Measurements from ENCODE around the gene TAL1.

The TAL1 gene

GRCh38 chr1:47223921-47224675 lies 7.9 kb downstream of the TAL1 start:
- Histone ChIP-seq H3K4me3 (ENCODE audit: low read depth, low read length) (no peak overlapping the region), H3K27me3 (ENCODE audit: insufficient read depth, low read depth, severe bottlenecking) (peaks cover 89% of the 10 kb centered on the region), H3K9me3 (ENCODE audit: severe bottlenecking) (no peaks in the 10 kb centered on the region), H3K36me3 (no peaks in the 10 kb centered on the region), H3K27ac (no peak overlapping the region)
- no peak for DNase-seq
- no peak for TF ChIP-seq CTCF (IDR thresholded peaks at IDR 0.05; ENCODE audit: low read depth, low read length)

- peaks cover 85% of the 10 kb centered on the region for H3K27me3 ChIP-seq (ENCODE audit: insufficient read depth, low read depth, severe bottlenecking)
- H3K9me3 ChIP-seq (ENCODE audit: severe bottlenecking) = no peaks in the 10 kb centered on the region
- no peak for TF ChIP-seq CTCF (IDR thresholded peaks at IDR 0.05; ENCODE audit: low read depth, low read length)
- H3K27ac ChIP-seq = no peak overlapping the region
- H3K4me3 ChIP-seq (ENCODE audit: low read depth, low read length) = no peak overlapping the region
- no peaks in the 10 kb centered on the region for H3K36me3 ChIP-seq
- no peak for DNase-seq
Measured at GRCh38 chr1:47223174-47223920, 8.7 kb downstream of the TAL1 start.

GRCh38 chr1:47222476-47222875 lies 9.5 kb downstream of the TAL1 start:
- TF ChIP-seq CTCF (IDR thresholded peaks at IDR 0.05; ENCODE audit: low read depth, low read length) = no peak
- Histone ChIP-seq H3K27ac (no peak overlapping the region), H3K9me3 (ENCODE audit: severe bottlenecking) (no peaks in the 10 kb centered on the region), H3K27me3 (ENCODE audit: insufficient read depth, low read depth, severe bottlenecking) (peaks cover 77% of the 10 kb centered on the region), H3K4me3 (ENCODE audit: low read depth, low read length) (no peak overlapping the region), H3K36me3 (no peaks in the 10 kb centered on the region)
- no peak for DNase-seq

- DNase-seq = no peak
- H3K27ac ChIP-seq = no peak overlapping the region
- H3K9me3 ChIP-seq (ENCODE audit: severe bottlenecking) = peaks cover 3% of the 10 kb centered on the region
- TF ChIP-seq CTCF (IDR thresholded peaks at IDR 0.05; ENCODE audit: low read depth, low read length) = no peak
- H3K4me3 ChIP-seq (ENCODE audit: low read depth, low read length) = no peak overlapping the region
- peaks cover 51% of the 10 kb centered on the region for H3K27me3 ChIP-seq (ENCODE audit: insufficient read depth, low read depth, severe bottlenecking)
- H3K36me3 ChIP-seq = no peaks in the 10 kb centered on the region
Measured at GRCh38 chr1:47219590-47220220, 12.3 kb downstream of the TAL1 start.

GRCh38 chr1:47219001-47219400 lies 13.0 kb downstream of the TAL1 start:
- no peak for DNase-seq

More at GRCh38 chr1:47219001-47219400, 13.0 kb downstream of the TAL1 start:
- no peaks in the 10 kb centered on the region for H3K36me3 ChIP-seq
- TF ChIP-seq CTCF (IDR thresholded peaks at IDR 0.05; ENCODE audit: low read depth, low read length) = no peak
- H3K27ac ChIP-seq = no peak overlapping the region
- H3K27me3 ChIP-seq (ENCODE audit: insufficient read depth, low read depth, severe bottlenecking) = peaks cover 45% of the 10 kb centered on the region
- peaks cover 3% of the 10 kb centered on the region for H3K9me3 ChIP-seq (ENCODE audit: severe bottlenecking)
- H3K4me3 ChIP-seq (ENCODE audit: low read depth, low read length) = no peak overlapping the region

Data from WERI-Rb-1 (cell line).